HepG2 (cell line): ENCODE measurements around the gene ZNF391. TPM values are rescaled to one million over a fixed set of nuclear protein-coding genes. Genes with fewer than 3 reads are reported as not detected.
A peak's percentile ranks its signal among the peaks of the same experiment; 100 is the strongest.

Experiments
- ATAC-seq: fragments of 200-7000 bp; cut with Tn5 transposase; 3 replicates; pipeline ENCODE4 v1.9.1; 2020; ENCODE audit warnings: mild to moderate bottlenecking, moderate library complexity
- BruUV-seq: library from RNA; stranded (reverse); fragments of 400-500 nt; replicated peaks from 2 replicates; lab custom pipeline; 2021; lab: Mats Ljungman, UMichigan
- CTCF ChIA-PET: fragments of 300-600 bp; formaldehyde crosslinking; extraction: SDS; loops from one replicate; lab custom pipeline; 2021; ENCODE audit warnings: low total read pairs, inconsistent platforms, low intra/inter-chr PET ratio; lab: Yijun Ruan, JAX
- POLR2A ChIA-PET: fragments of 350-600 bp; sonication (Branson Sonifier 250); formaldehyde crosslinking; loops from one replicate; lab custom pipeline; 2020; ENCODE audit warnings: antibody characterized with exemption, inconsistent platforms; lab: Yijun Ruan, JAX
- DNase-seq: peaks from one replicate; pipeline ENCODE4 v3.0.0-alpha.2; 2015; ENCODE audit warnings: low spot score
- FAIRE-seq: peaks from 3 replicates; lab custom pipeline; 2011; peaks lifted over from hg19 to GRCh38; lab: Jason Lieb, UNC
- H2AFZ ChIP-seq: one replicate; pipeline ENCODE4 v1.6.1; 2011; ENCODE audit warnings: low read length, inconsistent platforms
- H3K27ac ChIP-seq: fragments of 300-600 bp; 3 replicates; pipeline ENCODE4 v1.8.0; 2011; ENCODE audit warnings: mixed run types, mild to moderate bottlenecking, mixed read lengths, low read length, inconsistent platforms; ENCODE audit not compliant: insufficient read depth; ENCODE audit errors: extremely low read length
- H3K27me3 ChIP-seq, 2 experiments: fragments of 200-600 bp in 1 of 2; 2 replicates in 1 of 2; 3 replicates in 1 of 2; pipeline versions ENCODE4 v1.6.0 to v1.8.0; 2011; ENCODE audit warnings: low read length in 2 of 2, mild to moderate bottlenecking in 2 of 2, moderate library complexity in 2 of 2, inconsistent platforms in 1 of 2; ENCODE audit not compliant: insufficient read depth in 2 of 2, control insufficient read depth in 1 of 2
- H3K36me3 ChIP-seq, 2 experiments: fragments of 200-600 bp in 1 of 2; replicated peaks in 1 of 2; 2 replicates in 1 of 2; 3 replicates in 1 of 2; pipeline versions ENCODE4 v1.5.1 to v1.8.0; 2011; ENCODE audit warnings: low read length in 2 of 2, inconsistent platforms in 1 of 2; ENCODE audit not compliant: insufficient read depth in 2 of 2, control insufficient read depth in 1 of 2
- H3K4me1 ChIP-seq: 2 replicates; pipeline ENCODE4 v1.5.1; 2012; ENCODE audit warnings: low read length, inconsistent platforms; ENCODE audit not compliant: insufficient read depth
- H3K4me2 ChIP-seq: 2 replicates; pipeline ENCODE4 v1.6.0; 2011; ENCODE audit warnings: low read depth, low read length, inconsistent platforms
- H3K4me3 ChIP-seq, 3 experiments: fragments of 200-600 bp in 1 of 3; sonication (generic), shearing (Covaris generic) in 1 of 3; replicated peaks in 1 of 3; 2 replicates each; pipeline ENCODE4 v1.5.1; 2011 to 2016; ENCODE audit warnings: low read length in 3 of 3, inconsistent platforms in 2 of 3, low read depth in 2 of 3, mild to moderate bottlenecking in 2 of 3, control low read depth in 1 of 3, mixed read lengths in 1 of 3; ENCODE audit not compliant: insufficient read depth in 1 of 3
- H3K79me2 ChIP-seq: one replicate; pipeline ENCODE4 v1.6.1; 2011; ENCODE audit warnings: low read length, inconsistent platforms; ENCODE audit not compliant: insufficient read depth
- H3K9ac ChIP-seq: 2 replicates; pipeline ENCODE4 v1.6.0; 2011; ENCODE audit warnings: mild to moderate bottlenecking, low read depth, low read length, inconsistent platforms; ENCODE audit not compliant: insufficient read depth
- H3K9me3 ChIP-seq: 2 replicates; pipeline ENCODE4 v1.5.1; 2012; ENCODE audit warnings: mild to moderate bottlenecking, low read length
- H4K20me1 ChIP-seq: 2 replicates; pipeline ENCODE4 v1.6.0; 2011; ENCODE audit warnings: inconsistent platforms, mild to moderate bottlenecking, low read length, moderate library complexity; ENCODE audit not compliant: insufficient read depth
- CERS6 ChIP-seq: sonication (generic); formaldehyde crosslinking; IDR thresholded peaks from 2 replicates; pipeline ENCODE4 v1.5.0; 2020; ENCODE audit warnings: missing genetic modification reagents
- ZBTB4 ChIP-seq: sonication (generic); formaldehyde crosslinking; IDR thresholded peaks from 2 replicates; pipeline ENCODE4 v1.4.0; 2020; ENCODE audit warnings: missing genetic modification reagents, mild to moderate bottlenecking, borderline replicate concordance
- ZNF883 ChIP-seq: sonication (generic); formaldehyde crosslinking; IDR thresholded peaks from 2 replicates; pipeline ENCODE4 v1.5.1; 2020; ENCODE audit warnings: mild to moderate bottlenecking, missing genetic modification reagents; ENCODE audit errors: not compliant biosample characterization
- WGBS: methylation state at CpG from one replicate; pipeline ENCODE4 v1.1.6; 2017; ENCODE audit warnings: low lambda C conversion rate; 5-methylcytosine and 5-hydroxymethylcytosine counted together
- in situ Hi-C: cut with HindIII; loops from 2 replicates; pipeline ENCODE4 v1.10.0; 2017; ENCODE audit warnings: low pct_unique_long_range_greater_than_20kb; ENCODE audit not compliant: extremely low pct_ligation_motif_present
- intact Hi-C: fragments of 100-400 bp; cut with micrococcal nuclease; formaldehyde crosslinking; loops from one replicate; pipeline ENCODE4 v1.10.0; 2022; ENCODE audit not compliant: unreplicated experiment
- polyA plus RNA-seq, 8 experiments: library from polyadenylated mRNA; depleted of rRNA in 3 of 8; stranded (reverse) in 7 of 8; unstranded in 1 of 8; fragments of >200 nt; fragmentation: Illumina TruSeq in 4 of 8; extraction: Trizol in 4 of 8; gene quantifications; 2 replicates each; pipeline versions ENCODE4 v1.2.1 to v1.2.3, GENCODE V29; 2011 to 2016; ENCODE audit warnings: low read depth in 4 of 8, missing spikeins in 1 of 8, mixed read lengths in 1 of 8; ENCODE audit not compliant: insufficient read depth in 1 of 8
- total RNA-seq, 5 experiments: library from RNA; depleted of rRNA; stranded (reverse); fragments of >200 nt; fragmentation: Illumina TruSeq; extraction: Trizol; gene quantifications; 2 replicates each; pipeline ENCODE4 v1.2.3, GENCODE V29; 2016; ENCODE audit warnings: low read depth in 1 of 5
- TF ChIP-seq, protein P1 (sequence below): sonication (generic); formaldehyde crosslinking; IDR thresholded peaks from 2 replicates; pipeline ENCODE4 v1.5.0; 2020; ENCODE audit warnings: mild to moderate bottlenecking, missing genetic modification reagents, moderate library complexity

ZNF391 gene
- total and polyA plus RNA-seq, 2 of the 13 experiments (the other 11 are each of a cell fraction or from before 2014, with no cell fraction given): 0.78 to 1.7 TPM

DNA sequence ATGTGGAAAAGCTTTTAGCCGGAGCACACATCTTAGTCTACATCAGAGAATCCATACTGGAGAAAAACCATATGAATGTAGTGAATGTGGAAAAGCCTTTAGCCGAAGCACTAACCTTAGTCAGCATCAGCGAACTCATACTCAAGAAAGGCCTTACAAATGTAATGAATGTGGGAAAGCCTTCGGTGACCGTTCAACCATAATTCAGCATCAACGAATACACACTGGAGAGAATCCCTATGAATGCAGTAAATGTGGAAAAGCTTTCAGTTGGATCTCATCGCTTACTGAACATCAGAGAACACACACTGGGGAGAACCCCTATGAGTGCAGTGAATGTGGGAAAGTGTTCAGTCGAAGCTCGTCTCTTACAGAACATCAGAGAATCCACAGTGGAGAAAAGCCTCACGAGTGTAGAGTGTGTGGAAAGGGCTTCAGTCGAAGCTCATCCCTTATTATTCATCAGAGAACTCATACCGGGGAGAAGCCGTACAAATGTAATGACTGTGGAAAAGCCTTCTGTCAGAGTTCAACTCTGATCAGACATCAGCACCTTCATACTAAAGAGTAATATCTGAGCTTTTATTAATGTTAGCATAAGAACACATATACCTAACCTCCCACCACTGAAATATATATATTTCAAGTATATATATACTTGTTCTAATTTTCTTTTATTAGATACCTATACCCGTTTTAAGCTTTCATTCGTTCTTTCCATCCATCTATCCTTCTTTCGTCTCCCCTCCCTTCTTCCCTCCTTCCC lies 12.5 kb downstream of the ZNF391 start (continued):
- TF ChIP-seq ZBTB4 (CRISPR knock-in tag): no peak
- TF ChIP-seq ZNF883 (CRISPR knock-in tag): no peak
- TF ChIP-seq, all 625 proteins: peak for 0

GRCh38 chr6:27406085-27406484 lies 17.5 kb downstream of the ZNF391 start:
- in situ Hi-C loops: no loop called here
- TF ChIP-seq, protein P1, sequence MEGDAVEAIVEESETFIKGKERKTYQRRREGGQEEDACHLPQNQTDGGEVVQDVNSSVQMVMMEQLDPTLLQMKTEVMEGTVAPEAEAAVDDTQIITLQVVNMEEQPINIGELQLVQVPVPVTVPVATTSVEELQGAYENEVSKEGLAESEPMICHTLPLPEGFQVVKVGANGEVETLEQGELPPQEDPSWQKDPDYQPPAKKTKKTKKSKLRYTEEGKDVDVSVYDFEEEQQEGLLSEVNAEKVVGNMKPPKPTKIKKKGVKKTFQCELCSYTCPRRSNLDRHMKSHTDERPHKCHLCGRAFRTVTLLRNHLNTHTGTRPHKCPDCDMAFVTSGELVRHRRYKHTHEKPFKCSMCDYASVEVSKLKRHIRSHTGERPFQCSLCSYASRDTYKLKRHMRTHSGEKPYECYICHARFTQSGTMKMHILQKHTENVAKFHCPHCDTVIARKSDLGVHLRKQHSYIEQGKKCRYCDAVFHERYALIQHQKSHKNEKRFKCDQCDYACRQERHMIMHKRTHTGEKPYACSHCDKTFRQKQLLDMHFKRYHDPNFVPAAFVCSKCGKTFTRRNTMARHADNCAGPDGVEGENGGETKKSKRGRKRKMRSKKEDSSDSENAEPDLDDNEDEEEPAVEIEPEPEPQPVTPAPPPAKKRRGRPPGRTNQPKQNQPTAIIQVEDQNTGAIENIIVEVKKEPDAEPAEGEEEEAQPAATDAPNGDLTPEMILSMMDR (CRISPR knock-in tag): 0 out of 2 replicates have a peak, but pooled peaks have one; percentile 5
- TF ChIP-seq CERS6 (CRISPR knock-in tag): no peak
- WGBS: 0% methylated on average over 2 of the region's 3 CpGs
- BruUV-seq: no TSS peak
- DNase-seq (no peak), FAIRE-seq (no peak), ATAC-seq (peak; percentile 26; the same call in 1 of the 3 replicates)
- no peak overlapping the region for H3K9ac ChIP-seq
- no peak overlapping the region for H3K4me3 ChIP-seq
- H3K27me3 ChIP-seq: no peaks in the 10 kb centered on the region
- H3K36me3 ChIP-seq: no peaks in the 10 kb centered on the region
- no peak overlapping the region for H3K4me2 ChIP-seq
- no peak overlapping the region for H2AFZ ChIP-seq
- intact Hi-C loops: no loop called here
- CTCF ChIA-PET: no interaction called here
- no peaks in the 10 kb centered on the region for H4K20me1 ChIP-seq
- no peak overlapping the region for H3K27ac ChIP-seq
- no peaks in the 10 kb centered on the region for H3K4me1 ChIP-seq
- H3K9me3 ChIP-seq: peaks cover 23% of the 10 kb centered on the region
- no peaks in the 10 kb centered on the region for H3K79me2 ChIP-seq
- POLR2A ChIA-PET: no interaction called here
